ENCODE data around the gene TMEM158.

Gene TMEM158

DNA sequence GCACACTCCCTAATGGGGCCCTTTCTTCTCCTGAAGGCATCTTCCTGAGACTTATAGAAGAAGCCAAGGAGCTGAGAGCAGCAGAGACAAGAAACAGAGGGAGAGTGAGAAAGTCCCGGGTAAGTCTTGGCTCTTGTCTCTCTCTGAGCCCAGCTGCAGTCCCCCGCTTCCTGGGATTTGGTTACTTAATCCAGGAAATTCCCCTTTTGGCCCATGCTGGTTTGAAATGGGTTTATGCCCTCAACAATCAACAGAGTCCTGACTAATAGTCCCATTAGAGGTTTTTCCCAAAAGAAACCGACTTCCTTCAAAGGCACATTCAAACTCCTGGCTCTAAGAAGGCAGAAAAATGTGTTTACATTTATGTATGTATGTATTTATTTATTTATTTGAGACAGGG is 22.0 kb downstream of the TMEM158 start:
- no peak for DNase-seq (ENCODE audit: low read depth, low spot score)

DNA sequence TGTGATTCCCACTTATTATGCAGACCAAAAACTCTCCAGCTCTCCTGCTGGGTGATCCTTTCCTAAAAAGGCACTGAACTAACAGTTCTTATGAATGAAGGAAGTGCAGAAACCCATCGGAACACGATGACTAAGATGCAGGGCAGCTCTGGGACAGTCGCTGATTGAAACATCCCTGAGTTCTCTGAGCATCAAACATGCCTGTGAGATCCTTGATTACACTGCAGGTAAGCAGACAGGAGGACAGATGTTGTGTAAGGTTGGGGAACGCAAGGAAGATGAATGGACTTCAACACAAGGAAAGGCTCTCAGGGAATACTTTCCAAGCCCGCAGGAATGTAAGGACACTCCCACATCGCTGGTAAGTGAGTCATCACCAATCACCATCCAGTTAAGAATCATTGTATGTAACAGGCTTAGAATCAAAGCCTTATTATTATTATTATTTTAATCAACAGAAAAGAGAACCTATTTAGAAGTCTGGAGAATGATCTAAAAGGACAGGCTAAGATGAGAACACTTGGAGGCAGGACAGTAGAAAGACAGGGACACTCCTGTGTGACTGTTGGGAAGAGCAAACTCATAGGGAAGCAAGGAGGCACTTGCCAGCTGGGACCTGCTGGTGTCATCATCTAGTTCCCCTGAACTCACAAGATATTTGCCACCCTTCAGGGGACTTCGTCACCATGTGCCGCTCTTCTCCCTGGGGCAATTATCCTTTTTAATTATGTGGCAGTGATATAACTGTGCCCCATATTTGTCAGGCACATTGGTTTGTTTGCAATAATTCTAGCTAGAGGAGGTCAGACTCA is 26.0 kb downstream of the TMEM158 start:
- no peak for DNase-seq (ENCODE audit: low read depth, low spot score)

DNA sequence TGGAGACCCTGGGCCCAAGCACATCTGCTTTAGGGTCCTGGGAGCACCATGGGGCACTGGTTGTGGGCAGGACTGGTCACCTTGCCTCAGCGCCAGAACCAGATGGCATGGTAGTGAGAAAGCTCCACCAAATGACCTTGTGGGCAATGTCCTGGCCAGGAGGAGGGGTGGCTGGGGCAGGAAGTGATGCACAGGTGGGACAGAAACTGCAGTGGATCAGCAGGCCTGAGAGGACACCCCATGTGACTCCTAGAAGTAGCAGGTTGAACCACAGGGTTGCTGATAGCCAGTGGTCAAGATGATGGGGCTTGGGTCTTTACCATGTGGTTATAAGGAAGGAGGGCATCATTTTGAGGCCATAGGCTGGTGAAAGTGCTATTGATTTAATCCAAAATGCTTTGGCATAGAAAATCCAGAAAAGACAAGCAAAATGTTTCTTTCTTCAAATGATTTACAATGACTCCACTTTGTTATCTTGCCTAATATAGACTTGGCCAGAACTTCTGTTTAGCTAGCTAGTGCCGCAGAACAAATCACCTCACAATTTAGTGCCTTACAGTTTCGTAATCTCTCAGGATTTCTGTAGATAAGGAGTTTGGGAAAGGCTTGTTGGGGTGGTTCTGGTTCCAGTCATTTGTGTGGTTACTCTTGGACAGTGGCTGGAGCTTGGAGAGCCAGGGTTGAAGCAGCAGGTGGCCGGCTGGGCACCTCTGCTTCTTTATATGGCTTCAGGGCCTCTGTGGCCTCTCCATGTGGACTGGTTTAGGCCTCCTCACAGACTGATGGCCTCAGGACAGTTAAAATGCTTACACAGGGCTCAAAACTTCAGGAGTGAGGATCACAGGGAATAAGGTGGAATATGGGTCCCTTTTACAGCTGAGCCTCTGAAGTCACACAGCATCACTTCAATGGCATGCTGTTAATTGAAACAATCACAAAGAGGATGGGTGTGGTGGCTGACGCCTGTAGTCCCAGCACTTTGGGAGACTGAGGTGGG is 27.5 kb downstream of the TMEM158 start:
- DNase-seq (ENCODE audit: low read depth, low spot score), result no peak

DNA sequence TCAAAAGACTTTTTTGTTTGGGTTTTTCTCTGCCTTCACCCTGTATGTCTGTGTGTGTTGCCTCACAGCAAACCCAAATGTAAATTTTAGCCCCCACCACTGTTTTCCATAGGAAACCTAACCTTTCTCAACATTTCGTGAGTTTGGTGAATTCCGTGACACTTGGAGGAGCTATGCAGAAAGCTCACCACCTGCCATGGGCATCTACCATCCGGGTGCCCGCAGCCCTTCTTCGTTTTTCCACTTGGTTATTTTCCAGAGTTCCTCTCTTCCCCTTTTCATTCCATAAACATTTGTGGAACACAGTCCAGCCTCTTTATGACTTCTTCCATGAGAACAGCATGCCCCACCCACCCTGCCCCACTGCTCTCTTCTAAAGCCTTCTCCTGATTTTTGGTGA is 31.3 kb downstream of the TMEM158 start:
- no peak for DNase-seq (ENCODE audit: low read depth, low spot score)

DNA sequence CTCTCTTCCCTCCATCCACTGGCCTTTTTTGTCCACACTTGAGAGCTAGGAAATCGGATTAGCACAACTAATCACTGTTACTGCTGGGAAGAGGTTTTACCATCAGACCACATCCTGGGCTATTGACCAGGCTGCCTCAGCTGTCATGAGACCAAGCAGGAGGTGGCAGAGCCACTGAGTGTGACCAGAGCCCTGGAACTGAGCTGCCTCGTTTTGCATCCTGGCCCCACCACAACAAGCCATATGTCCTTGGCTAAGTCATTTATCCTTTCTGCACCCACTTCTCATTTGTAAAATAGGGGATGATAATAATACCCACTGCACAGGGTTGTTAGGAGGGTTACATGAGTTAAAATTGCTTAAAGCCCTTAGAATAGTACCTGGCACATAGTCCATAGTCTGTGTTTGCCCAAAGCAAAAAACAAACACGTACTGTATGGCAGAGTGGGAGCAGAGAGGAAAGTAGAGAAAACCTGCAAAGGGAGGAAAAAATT is 34.1 kb downstream of the TMEM158 start:
- no peak for DNase-seq (ENCODE audit: low read depth, low spot score)

DNA sequence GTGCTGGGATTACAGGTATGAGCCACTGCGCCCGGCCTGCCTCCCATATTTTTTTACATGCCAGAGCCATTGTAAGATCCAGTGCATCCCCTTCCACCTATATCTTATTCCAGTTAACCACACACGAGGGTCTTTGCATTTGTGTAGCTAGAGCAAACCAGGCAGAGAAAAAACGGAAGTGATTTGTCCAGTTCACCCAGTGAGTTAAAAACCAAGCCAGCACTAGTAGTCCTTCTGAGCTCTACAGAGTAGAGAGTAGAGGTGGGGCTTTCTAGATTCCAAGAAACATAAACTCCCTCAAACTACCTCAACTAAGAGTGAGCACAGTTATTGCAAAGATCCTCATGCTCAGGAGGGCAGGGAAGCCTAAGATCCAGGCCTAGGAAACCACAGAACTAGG is 34.7 kb downstream of the TMEM158 start:
- no peak for DNase-seq (ENCODE audit: low read depth, low spot score)

DNA sequence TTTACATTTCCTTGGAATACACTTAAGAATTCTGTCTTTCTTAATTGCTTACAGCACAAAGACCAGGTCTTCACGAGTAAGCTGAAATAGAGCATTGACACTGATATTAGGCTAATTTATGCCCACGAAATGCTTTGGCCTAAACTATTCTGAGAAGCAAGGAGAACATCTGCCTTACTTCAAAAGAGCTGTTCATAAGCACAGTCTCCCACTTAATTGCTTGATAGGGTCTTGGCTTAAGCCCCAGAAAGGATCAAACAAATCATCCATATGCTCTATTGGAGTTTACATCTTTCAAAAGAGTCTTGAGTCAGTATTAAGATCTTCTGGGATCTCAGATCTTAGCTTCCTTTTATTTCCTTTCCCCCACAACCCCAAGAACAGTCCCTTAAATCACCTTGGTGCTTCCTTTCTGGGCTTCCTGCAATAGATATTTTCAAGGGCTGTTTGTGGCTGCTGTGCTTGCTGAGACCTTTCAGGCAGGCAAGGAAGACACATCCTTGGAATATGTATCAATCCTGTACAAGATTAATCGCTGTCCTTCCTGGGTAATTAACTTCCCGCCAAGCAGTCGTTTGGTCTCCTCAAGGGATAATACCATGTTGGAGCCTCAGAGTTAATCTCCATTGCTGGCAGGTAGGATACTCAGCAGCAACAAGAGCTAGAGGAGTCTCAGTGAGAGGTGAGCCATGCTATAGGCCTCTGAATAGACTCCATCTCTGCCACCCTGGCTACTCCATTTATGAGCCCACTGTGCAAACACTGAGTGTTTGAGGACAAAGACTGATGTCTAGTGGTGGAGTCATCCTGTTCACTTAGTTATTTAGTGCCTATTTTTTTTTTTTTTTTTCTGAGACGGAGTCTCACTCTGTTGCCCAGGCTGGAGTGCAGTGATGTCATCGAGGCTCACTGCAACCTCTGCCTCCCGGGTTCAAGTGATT is 37.1 kb downstream of the TMEM158 start:
- DNase-seq (ENCODE audit: low read depth, low spot score), result no peak

DNA sequence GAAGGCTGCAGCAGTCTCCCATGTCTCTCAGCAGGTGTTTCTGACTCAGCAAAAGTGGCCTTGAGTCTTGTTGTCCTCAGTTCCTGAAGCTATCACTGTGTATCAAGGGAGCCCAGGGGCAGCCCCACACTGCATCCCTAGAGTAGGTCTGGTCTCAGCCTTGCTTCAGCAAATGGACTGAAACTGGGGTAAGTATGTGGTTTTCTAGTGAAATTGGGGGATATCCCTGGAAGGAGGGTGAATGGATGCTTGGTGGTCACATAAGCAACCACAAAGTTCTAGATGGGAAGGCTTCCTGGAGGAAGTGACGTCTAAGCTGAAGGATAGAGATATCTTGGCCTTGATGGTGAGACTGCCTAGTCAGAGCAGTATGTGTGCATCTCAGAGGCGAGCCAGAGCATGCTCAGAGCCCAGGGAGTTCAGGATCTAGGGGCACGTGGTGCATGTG is 38.4 kb downstream of the TMEM158 start:
- no peak for DNase-seq (ENCODE audit: low read depth, low spot score)

DNA sequence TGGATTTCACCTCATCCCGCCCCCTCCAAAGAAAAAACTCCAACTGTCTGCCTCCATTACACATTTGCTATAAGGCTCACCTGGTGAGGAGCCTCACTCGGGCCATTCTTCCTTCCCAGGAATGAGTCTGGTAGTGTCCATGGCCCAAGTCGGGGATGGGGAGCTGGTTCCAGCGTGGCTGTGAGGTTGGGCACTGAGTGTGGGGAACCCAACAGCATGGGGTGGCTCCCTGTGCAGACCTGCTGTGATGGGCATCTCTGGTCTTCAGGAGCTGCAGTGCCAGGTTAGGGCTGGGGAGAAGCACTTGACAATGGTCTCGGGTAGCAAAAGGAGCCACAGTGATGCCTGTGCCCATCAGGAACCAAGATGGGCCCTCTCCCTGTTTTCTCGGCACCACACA is 39.2 kb downstream of the TMEM158 start:
- DNase-seq (ENCODE audit: low read depth, low spot score), result no peak

DNA sequence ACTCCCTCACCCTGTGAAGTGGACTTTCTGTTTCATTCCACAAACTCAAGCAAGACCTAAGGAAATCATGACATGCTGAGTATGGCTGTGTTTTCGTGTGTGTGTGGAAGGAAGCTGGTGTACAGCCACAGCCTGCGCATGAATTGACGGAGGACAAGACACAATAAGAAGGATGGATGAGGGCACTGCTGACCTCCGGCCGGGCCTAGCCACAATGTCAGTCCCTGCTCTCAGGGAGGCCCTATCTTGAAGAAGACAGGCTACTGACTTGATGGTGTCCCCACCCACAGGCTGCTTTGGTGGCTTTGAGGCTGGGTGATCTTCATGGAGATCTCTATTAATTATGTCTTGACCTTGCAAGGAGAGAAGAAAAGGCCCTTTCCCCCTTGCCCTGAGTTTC is 40.6 kb downstream of the TMEM158 start:
- DNase-seq (ENCODE audit: low read depth, low spot score), result no peak

DNA sequence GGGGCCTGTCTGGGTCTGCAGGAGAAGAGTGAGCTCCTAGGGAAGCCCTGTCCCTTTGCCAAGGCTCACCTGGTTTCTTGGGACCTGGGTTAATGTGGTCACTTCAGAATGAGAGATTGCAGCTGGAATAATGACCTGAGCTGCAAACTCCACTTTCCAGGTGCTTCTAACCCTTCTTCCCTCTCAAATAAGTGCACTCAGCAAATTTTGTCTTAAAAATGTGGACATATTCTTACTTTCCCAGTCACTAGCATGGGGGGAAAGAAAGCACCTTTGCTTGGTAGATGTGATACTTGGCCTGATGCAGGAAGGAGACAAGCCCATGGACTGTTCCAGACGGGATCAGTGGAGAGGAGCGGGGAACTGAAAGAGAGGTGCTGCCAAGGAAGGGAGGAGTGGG is 41.0 kb downstream of the TMEM158 start:
- no peak for DNase-seq (ENCODE audit: low read depth, low spot score)

DNA sequence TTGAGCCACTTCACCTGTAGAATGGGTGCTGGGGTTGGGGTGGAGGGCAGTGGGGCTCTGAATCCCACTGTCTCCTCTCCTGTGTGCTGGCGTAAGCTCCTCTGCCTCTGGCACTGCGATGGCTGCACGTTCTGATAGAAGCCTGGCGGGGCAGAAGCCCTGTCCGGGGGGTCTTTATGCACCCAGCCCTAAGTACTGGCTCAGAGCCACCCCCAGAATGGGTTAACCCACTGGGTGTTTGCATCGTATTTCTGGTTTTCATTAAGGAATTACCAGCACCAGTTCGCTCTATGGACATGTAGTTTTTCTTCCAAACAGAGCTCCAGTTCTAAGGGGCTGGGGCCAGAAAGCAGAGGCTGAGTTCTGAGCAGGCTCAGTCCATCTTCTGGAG is 42.2 kb downstream of the TMEM158 start:
- DNase-seq (ENCODE audit: low read depth, low spot score), result no peak

DNA sequence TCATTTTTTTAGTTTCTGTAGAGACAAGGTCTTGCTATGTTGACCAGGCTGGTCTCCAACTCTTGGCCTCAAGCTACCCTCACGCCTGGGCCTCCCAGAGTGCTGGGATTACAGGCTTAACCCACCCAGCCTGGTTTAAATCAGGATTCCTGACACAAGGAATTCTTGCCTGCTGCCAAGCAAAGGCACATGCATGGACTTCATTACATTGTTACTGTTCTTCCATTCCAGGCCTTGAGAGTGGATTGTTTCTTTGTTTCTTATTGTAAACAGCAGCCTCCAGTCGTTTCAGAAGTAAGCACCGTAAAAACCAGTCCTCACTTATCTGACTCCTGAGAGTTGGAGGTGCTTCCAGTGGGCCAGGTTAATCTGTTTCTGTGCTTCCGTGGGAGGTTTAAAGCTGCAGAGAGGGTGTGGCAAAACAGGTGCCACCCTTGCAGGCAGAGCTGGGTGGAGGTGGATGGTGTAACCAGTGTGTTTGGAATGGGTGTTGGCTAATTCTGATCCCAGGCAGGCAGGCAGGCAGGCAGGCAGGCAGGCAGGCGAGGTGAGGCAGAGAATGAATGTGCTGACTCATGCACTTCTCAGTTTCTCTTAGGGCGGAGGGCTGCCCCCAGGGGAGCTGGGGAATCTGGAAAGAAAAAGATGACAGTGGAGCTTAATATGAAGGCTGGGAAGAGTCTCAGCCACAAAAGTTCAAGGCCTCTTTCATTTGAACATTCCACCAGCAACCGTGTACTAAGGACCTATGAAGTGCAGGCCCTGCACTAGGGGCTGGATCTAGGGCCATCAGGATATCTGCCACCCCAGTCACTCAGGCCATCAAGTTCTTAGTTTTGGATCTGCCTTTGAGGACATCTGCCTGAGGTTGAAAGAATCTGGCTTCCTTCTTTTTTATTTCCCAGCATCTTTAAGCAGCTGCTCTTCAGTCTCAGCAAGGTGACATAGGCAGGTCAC is 42.9 kb downstream of the TMEM158 start:
- DNase-seq (ENCODE audit: low read depth, low spot score), result no peak

DNA sequence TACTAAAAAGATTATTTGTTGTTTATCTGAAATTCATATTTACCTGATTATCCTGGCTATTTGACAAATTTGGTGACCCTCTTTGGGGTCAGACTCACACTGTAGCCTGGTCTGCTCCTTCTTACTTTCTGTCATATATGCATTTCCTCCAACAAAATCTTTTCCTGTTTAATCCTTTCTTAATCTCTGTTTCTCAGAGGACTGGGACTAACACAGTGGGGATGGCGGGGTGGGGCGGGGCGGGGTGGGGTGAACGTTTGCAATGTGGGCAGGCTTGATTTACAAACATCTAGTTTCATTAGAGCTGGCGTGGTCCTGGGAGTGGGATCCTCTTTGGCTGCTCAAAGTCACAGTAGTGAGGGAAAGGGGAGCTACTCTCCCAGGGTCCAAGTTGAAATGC is 44.6 kb downstream of the TMEM158 start:
- DNase-seq (ENCODE audit: low read depth, low spot score), result no peak

DNA sequence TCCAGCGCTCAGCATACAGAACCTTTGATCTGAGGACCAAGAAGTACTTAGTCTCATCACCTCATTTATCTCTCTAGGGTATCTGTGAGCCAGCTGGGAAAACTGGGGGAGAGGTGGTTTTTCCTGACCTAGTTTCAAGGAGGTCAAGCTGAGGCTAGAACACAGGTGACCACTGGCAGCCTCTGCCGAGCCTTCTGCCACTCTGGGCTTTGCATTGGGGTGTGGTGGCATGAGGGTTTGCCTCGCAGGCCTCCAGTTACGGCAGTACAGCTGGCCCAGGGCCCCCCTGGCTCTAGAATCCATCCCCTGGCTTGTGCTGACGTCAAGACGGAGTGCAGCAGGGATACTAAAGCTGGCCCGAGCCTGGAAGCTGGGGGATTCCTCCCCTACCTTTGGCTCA is 45.2 kb downstream of the TMEM158 start:
- DNase-seq (ENCODE audit: low read depth, low spot score), result no peak

DNA sequence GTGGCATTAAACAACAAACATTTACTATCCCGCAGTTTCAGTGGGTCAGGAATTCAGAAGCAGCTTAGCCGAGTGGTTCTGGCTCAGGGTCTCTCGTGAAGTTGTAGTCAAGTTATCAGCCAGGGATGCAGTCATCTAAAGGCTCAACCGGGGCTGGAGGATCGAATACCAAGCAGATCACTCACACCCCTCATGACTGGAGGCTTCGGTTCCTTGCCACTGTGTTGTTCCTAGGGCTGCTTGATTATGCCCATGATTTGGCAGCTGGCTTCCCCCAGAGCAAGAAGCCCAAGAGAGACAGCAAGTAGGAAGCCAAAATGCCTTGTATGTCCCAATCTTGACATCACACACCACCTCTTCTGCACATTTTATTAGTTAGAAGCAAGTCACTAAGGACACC is 46.0 kb downstream of the TMEM158 start:
- DNase-seq (ENCODE audit: low read depth, low spot score), result no peak

DNA sequence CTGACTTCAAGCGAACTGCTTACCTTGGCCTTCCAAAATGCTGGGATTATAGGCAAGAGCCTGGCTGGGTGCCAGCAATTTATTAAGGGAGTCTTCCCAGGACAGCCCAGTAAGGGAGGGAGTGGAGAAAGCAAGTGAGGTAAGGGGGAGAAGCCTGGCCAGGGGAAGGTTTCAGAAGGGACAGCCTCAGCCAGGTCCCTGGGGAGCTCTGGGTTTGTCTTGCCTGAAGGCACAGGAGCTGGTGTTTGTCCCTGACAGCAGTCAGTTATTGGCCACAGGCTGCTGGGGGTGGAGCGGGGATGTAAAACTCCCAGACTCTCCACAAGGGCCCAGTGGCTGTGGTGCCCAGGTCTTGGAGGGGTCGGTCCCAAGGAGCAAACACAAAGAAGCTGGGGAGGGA is 46.9 kb downstream of the TMEM158 start:
- no peak for DNase-seq (ENCODE audit: low read depth, low spot score)

DNA sequence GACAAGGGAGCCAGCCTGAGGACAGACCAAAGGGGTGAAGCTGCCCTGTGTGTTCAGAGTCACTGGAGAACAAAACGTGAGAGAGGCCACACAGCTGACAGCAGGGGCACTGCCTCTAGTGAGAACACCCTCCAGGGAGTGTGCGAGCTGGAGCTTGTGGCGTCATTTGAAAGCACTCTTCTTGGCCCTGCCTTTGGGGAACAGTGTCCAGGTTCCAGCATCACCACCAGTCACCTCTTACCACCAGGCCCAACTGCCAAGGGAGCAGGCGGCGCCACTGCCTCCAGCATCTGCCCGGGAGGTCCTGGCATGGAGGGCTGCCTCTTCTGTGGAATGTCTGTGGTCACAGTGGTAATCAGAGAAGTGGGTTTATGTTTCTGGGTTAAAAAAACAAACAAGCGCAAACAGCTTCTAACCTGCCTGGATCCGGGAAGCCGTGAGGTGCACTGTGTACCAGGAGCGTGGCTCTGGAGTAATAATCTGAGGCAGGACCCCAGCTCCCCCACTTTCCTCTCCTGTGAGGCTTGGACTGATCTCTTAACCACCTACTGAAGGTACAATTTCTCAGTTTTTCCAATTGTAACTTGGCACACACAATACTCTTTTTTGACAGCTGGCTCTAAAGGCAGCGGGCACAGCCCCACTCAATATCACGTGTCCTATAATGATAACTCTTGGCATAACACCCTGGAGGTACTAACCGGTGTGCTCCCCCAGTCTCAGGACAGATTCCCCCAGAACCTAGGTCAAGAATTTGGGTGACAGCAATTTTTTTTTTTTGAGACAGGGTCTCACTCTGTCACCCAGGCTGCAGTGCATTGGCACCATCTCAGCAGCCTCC is 47.7 kb downstream of the TMEM158 start:
- DNase-seq (ENCODE audit: low read depth, low spot score), result no peak

DNA sequence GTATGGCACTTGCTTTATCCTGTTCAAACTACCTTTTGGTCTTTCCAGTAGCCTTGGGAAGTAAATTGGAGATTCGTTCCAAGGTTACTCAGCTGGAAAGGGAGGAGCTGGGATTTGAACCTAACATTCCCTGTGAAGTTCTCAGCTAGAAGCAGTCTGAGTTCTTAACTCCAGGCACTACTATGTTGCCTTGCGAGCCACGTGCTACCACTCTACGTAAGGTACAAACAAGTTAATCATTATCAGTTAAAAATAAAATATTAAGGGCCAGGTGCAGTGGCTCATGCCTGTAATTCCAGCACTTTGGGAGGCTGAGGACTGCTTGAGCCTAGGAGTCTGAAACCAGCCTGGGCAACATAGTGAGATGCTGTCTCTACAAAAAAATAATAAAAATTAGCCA is 49.2 kb downstream of the TMEM158 start:
- DNase-seq (ENCODE audit: low read depth, low spot score), result no peak

Data from activated CD4-positive, CD25-positive, alpha-beta regulatory T cell treated with anti-CD3 and anti-CD28 coated beads, Interleukin-2, amount 50 U/mL, for 16 hours (primary cell).